A549 (cell line): ENCODE results near the gene CDK5RAP2. TPM values are rescaled to one million over a fixed set of nuclear protein-coding genes. Genes with fewer than 3 reads are reported as not detected.

Source experiments
- ATAC-seq, 2 experiments: fragments of 200-7000 bp in 1 of 2; fragments of >200 bp in 1 of 2; cut with Nextera tagmentation in 1 of 2; cut with Tn5 transposase in 1 of 2; 3 replicates each; pipeline versions ENCODE4 v1.8.0 to v1.9.1; 2018 to 2020; ENCODE audit warnings: mild to moderate bottlenecking in 1 of 2, moderate library complexity in 1 of 2
- CTCF ChIA-PET: fragments of 300-600 bp; sonication (Branson Sonifier 250); formaldehyde crosslinking; extraction: SDS; loops from one replicate; lab custom pipeline; 2021; ENCODE audit warnings: antibody characterized with exemption, inconsistent platforms; lab: Yijun Ruan, JAX
- POLR2A ChIA-PET: fragments of 350-600 bp; formaldehyde crosslinking; extraction: SDS; loops from one replicate; lab custom pipeline; 2021; ENCODE audit warnings: antibody characterized with exemption, inconsistent platforms; lab: Yijun Ruan, JAX
- DNase-seq, 2 experiments: peaks; one replicate each; pipeline versions ENCODE4 v3.0.0 to v3.0.0-alpha.2; 2011 to 2016; ENCODE audit warnings: low read depth in 1 of 2, low spot score in 1 of 2
- FAIRE-seq: peaks from 2 replicates; lab custom pipeline; 2011; peaks lifted over from hg19 to GRCh38; lab: Jason Lieb, UNC
- H3K27ac ChIP-seq, 2 experiments: fragments of >200 bp; sonication (Bioruptor Twin); formaldehyde crosslinking; 3 replicates each; pipeline ENCODE4 v1.5.1; 2016 to 2017
- H3K4me1 ChIP-seq: fragments of >200 bp; sonication (Bioruptor Twin); formaldehyde crosslinking; 3 replicates; pipeline ENCODE4 v1.6.1; 2016
- H3K4me2 ChIP-seq: fragments of >200 bp; sonication (Bioruptor Twin); formaldehyde crosslinking; 3 replicates; pipeline ENCODE4 v1.6.1; 2016
- H3K4me3 ChIP-seq: fragments of >200 bp; sonication (Bioruptor Twin); formaldehyde crosslinking; 3 replicates; pipeline ENCODE4 v1.5.1; 2016
- H3K9me3 ChIP-seq: fragments of >200 bp; sonication (Bioruptor Twin); formaldehyde crosslinking; 3 replicates; pipeline ENCODE4 v1.6.1; 2016
- ATOH8 ChIP-seq: fragments of 250-450 bp; sonication (Bioruptor Pico); IDR thresholded peaks from 2 replicates; pipeline ENCODE4 v1.5.0; 2020; ENCODE audit warnings: low read depth, mild to moderate bottlenecking, moderate library complexity
- BCL3 ChIP-seq: fragments of >200 bp; sonication (Bioruptor Twin); formaldehyde crosslinking; IDR thresholded peaks from 3 replicates; pipeline ENCODE4 v1.6.1; 2016
- BHLHE40 ChIP-seq: IDR thresholded peaks from 2 replicates; pipeline ENCODE4 v1.6.1; 2012; ENCODE audit warnings: low read depth, low read length, inconsistent platforms
- CBX8 ChIP-seq: fragments of 200-600 bp; sonication (generic); IDR thresholded peaks from 2 replicates; pipeline ENCODE4 v1.6.1; 2016
- CTCF ChIP-seq: fragments of >200 bp; sonication (Bioruptor Twin); formaldehyde crosslinking; IDR thresholded peaks from 3 replicates; pipeline ENCODE4 v1.5.1; 2016
- E2F6 ChIP-seq: IDR thresholded peaks from 2 replicates; pipeline ENCODE4 v1.6.1; 2012; ENCODE audit warnings: low read depth, borderline replicate concordance
- EHMT2 ChIP-seq: fragments of 200-600 bp; sonication (generic); IDR thresholded peaks from 2 replicates; pipeline ENCODE4 v1.6.1; 2016; ENCODE audit warnings: antibody characterized with exemption, low read depth, mild to moderate bottlenecking, moderate library complexity
- FOSB ChIP-seq: fragments of 250-450 bp; sonication (Bioruptor Pico); IDR thresholded peaks from 2 replicates; pipeline ENCODE4 v1.5.0; 2020; ENCODE audit warnings: mild to moderate bottlenecking, moderate library complexity
- FOSL2 ChIP-seq, 2 experiments: fragments of 450-650 bp in 1 of 2; fragments of >200 bp in 1 of 2; sonication (Bioruptor Twin) in 1 of 2; formaldehyde crosslinking; IDR thresholded peaks; 2 replicates each; pipeline versions ENCODE4 v1.5.0 to v1.6.1; 2016 to 2020; ENCODE audit warnings: mild to moderate bottlenecking in 1 of 2, moderate library complexity in 1 of 2
- HDAC2 ChIP-seq: fragments of 200-600 bp; sonication (generic); IDR thresholded peaks from 2 replicates; pipeline ENCODE4 v1.6.1; 2016
- HEYL ChIP-seq: fragments of 250-450 bp; sonication (Bioruptor Pico); IDR thresholded peaks from 2 replicates; pipeline ENCODE4 v1.8.0; 2021; ENCODE audit warnings: mild to moderate bottlenecking, moderate library complexity
- JUNB ChIP-seq: fragments of >200 bp; sonication (Bioruptor Twin); formaldehyde crosslinking; IDR thresholded peaks from 2 replicates; pipeline ENCODE4 v1.6.1; 2016
- MYC ChIP-seq: IDR thresholded peaks from 2 replicates; pipeline ENCODE4 v1.6.1; 2012; ENCODE audit warnings: mild to moderate bottlenecking, inconsistent platforms, low read length, improper control_type of control experiment, borderline replicate concordance
- NFE2L2 ChIP-seq: fragments of 150-350 bp; conservative IDR thresholded peaks from 2 replicates; pipeline ENCODE4 v1.6.1; 2014; ENCODE audit warnings: low read length
- NR3C1 ChIP-seq: fragments of >200 bp; sonication (Bioruptor Twin); formaldehyde crosslinking; IDR thresholded peaks from 3 replicates; pipeline ENCODE4 v1.6.1; 2017
- PBX3 ChIP-seq: IDR thresholded peaks from 2 replicates; pipeline ENCODE4 v1.6.1; 2012
- PHF8 ChIP-seq: fragments of 200-600 bp; sonication (generic); IDR thresholded peaks from 2 replicates; pipeline ENCODE4 v1.6.1; 2016; ENCODE audit warnings: low read depth, mild to moderate bottlenecking, antibody characterized with exemption, moderate library complexity, borderline replicate concordance
- POLR2A ChIP-seq: IDR thresholded peaks from 2 replicates; pipeline ENCODE4 v1.6.1; 2012; ENCODE audit warnings: mild to moderate bottlenecking, low read length
- RCOR1 ChIP-seq: fragments of 150-350 bp; IDR thresholded peaks from 2 replicates; pipeline ENCODE4 v1.6.1; 2014; ENCODE audit warnings: antibody characterized with exemption, low read length, low read depth
- REST ChIP-seq: fragments of 200-600 bp; sonication (generic); IDR thresholded peaks from 2 replicates; pipeline ENCODE4 v1.6.1; 2016; ENCODE audit warnings: antibody characterized with exemption, mild to moderate bottlenecking, moderate library complexity
- RNF2 ChIP-seq: fragments of 200-600 bp; sonication (generic); IDR thresholded peaks from 2 replicates; pipeline ENCODE4 v1.6.1; 2016; ENCODE audit warnings: low read depth, mild to moderate bottlenecking, antibody characterized with exemption, moderate library complexity, borderline replicate concordance
- TP53 ChIP-seq: fragments of 250-450 bp; sonication (Bioruptor Pico); IDR thresholded peaks from 2 replicates; pipeline ENCODE4 v1.5.0; 2021; ENCODE audit warnings: mild to moderate bottlenecking, moderate library complexity
- ZFP36 ChIP-seq: fragments of 450-650 bp; IDR thresholded peaks from 2 replicates; pipeline ENCODE4 v1.6.1; 2014; ENCODE audit warnings: borderline replicate concordance; ENCODE audit not compliant: partially characterized antibody
- ZSCAN20 ChIP-seq: fragments of 250-450 bp; sonication (Bioruptor Pico); IDR thresholded peaks from 2 replicates; pipeline ENCODE4 v1.8.0; 2022; ENCODE audit warnings: mild to moderate bottlenecking, moderate library complexity
- WGBS: methylation state at CpG from one replicate; pipeline ENCODE4 v1.1.6; 2017; ENCODE audit errors: missing lambda C conversion rate; 5-methylcytosine and 5-hydroxymethylcytosine counted together
- polyA plus RNA-seq, 4 experiments: library from polyadenylated mRNA; depleted of rRNA in 3 of 4; stranded (reverse); fragments of >200 nt; fragmentation: RNase III in 1 of 4; extraction: RNeasy Plus Mini Kit Qiagen cat#74134 plus additional on column Dnase treatment in 1 of 4; gene quantifications; 2 replicates in 3 of 4; 3 replicates in 1 of 4; pipeline ENCODE4 v1.2.3, GENCODE V29; 2011 to 2017

The CDK5RAP2 gene
- polyA plus RNA-seq, 2 of the 4 experiments (the other 2 are of a cell fraction): 29.1 to 44.6 TPM

GRCh38 chr9:120545701-120546550 lies 34.0 kb downstream of the CDK5RAP2 start:
- Histone ChIP-seq H3K4me2 (no peak overlapping the region), H3K4me1 (no peaks in the 10 kb centered on the region), H3K27ac (no peak overlapping the region), H3K4me3 (no peak overlapping the region), H3K9me3 (no peaks in the 10 kb centered on the region)
- FAIRE-seq (no peak), DNase-seq (no peak), ATAC-seq (no peak)
- WGBS: 92% methylated on average over 6 of the region's 6 CpGs
- ChIA-PET POLR2A (no interaction called here), CTCF (interaction anchor here (2.3 to 2.4 kb wide), 2 partner anchors 14 to 68 kb away, joined by 9 to 17 read pairs; no protein-coding TSS in a partner anchor)
- TF ChIP-seq HDAC2 (no peak), EHMT2 (no peak), ATOH8 (CRISPR knock-in tag) (no peak), NR3C1 (no peak), ZSCAN20 (CRISPR knock-in tag) (no peak), FOSB (CRISPR knock-in tag) (no peak)

GRCh38 chr9:120544441-120544840 lies 35.5 kb downstream of the CDK5RAP2 start:
- Histone ChIP-seq H3K4me1 (no peaks in the 10 kb centered on the region), H3K4me3 (no peak overlapping the region), H3K9me3 (no peaks in the 10 kb centered on the region), H3K4me2 (no peak overlapping the region), H3K27ac (no peak overlapping the region)
- no peak for TF ChIP-seq NFE2L2
- no peak for TF ChIP-seq REST
- no peak for TF ChIP-seq TP53 (CRISPR knock-in tag)
- no peak for TF ChIP-seq JUNB
- TF ChIP-seq ZFP36: no peak
- TF ChIP-seq CBX8: no peak
- TF ChIP-seq PHF8: no peak
- TF ChIP-seq E2F6: no peak
- no peak for TF ChIP-seq CTCF
- TF ChIP-seq RNF2: no peak
- no peak for TF ChIP-seq FOSL2 (IDR thresholded peaks at IDR 0.05)
- TF ChIP-seq FOSL2 (CRISPR knock-in tag; IDR thresholded peaks at IDR 0.05): no peak
- TF ChIP-seq PBX3: no peak
- no peak for TF ChIP-seq POLR2A
- TF ChIP-seq BCL3: no peak
- TF ChIP-seq HEYL (CRISPR knock-in tag): no peak
- no peak for TF ChIP-seq EHMT2
- TF ChIP-seq BHLHE40: no peak
- TF ChIP-seq MYC: no peak
- no peak for TF ChIP-seq RCOR1
- no peak for ATAC-seq
- FAIRE-seq: no peak
- 83% methylated on average over 1 of the region's 1 CpG for WGBS
- ChIA-PET CTCF (interaction anchor here (0.8 to 2.4 kb wide), 5 partner anchors 9 to 67 kb away, joined by 3 to 17 read pairs (median 4); no protein-coding TSS in a partner anchor), POLR2A (no interaction called here)
- no peak for DNase-seq
